Measurements from ENCODE around the gene EXOSC10. TPM values are rescaled to one million over a fixed set of nuclear protein-coding genes. Genes with fewer than 3 reads are reported as not detected.

Gene EXOSC10
- total and polyA plus RNA-seq, 2 donors (not counting 3 experiments of a cell fraction or from before 2014, with no cell fraction given) = 74.9 to 103 TPM

DNA sequence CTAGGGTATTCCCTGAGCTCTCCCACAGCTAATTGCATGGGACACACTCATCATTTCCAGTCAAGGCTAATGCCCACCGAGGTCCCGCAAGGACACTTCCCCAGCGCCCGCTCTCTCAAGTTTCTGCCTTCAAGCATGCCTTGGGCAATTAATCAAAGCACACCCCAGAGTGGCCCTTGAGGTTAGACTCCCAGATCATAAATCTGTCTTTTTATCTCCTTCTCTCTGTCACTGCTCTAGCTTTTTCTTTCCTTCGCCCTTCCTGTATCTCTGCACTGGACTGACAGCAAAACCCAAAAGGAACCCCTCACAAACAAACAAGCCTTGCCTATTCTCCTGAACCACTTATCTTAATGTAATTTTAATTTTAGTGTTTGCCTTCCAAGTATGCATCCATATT, 7.9 kb upstream of the EXOSC10 start:
- BruUV-seq (replicated peaks) = no TSS peak
- H3K4me2 ChIP-seq (ENCODE audit: insufficient read depth, low read length) = no peak overlapping the region
- intact Hi-C loops (cut with micrococcal nuclease) = no loop called here
- POLR2A ChIA-PET = no interaction called here
- CTCF ChIA-PET = interaction anchor here (0.8 to 1.0 kb wide), 3 partner anchors 9 to 70 kb away, joined by 3 to 4 read pairs (median 3); partner anchors contain the start of gene EXOSC10
- no peaks in the 10 kb centered on the region for H3K79me2 ChIP-seq (ENCODE audit: control insufficient read depth, insufficient read depth, low read length)
- H3K9me1 ChIP-seq (replicated peaks; ENCODE audit: control insufficient read depth, extremely low read depth, insufficient read depth, low read length) = no peaks in the 10 kb centered on the region
- DNase-seq (ENCODE audit: low read depth, low spot score) (no peak), FAIRE-seq (no peak)
- no peak overlapping the region for H2AFZ ChIP-seq (ENCODE audit: low read depth, low read length)
- H3K4me3 ChIP-seq (replicated peaks in 1 of 3; ENCODE audit: insufficient read depth in 1 of 3, low read depth in 1 of 3, low read length in 3 of 3) = no peak overlapping the region
- H4K20me1 ChIP-seq (replicated peaks; ENCODE audit: control insufficient read depth, extremely low read depth, insufficient read depth, low read length) = no peaks in the 10 kb centered on the region
- no peaks in the 10 kb centered on the region for H3K9me3 ChIP-seq (replicated peaks; ENCODE audit: control insufficient read depth, insufficient read depth, low read length)
- H3K9ac ChIP-seq (replicated peaks; ENCODE audit: extremely low read depth, insufficient read depth, low read length) = no peak overlapping the region
- dilution Hi-C loops (cut with MboI; ENCODE audit: extremely low pct_ligation_motif_present, low sequenced_read_pairs) = no loop called here
- TF ChIP-seq FOS (IDR thresholded peaks at IDR 0.05; ENCODE audit: borderline replicate concordance, insufficient read depth, low read length) (no peak), POLR2A (IDR thresholded peaks at IDR 0.05; ENCODE audit: low read depth, low read length) (no peak), POLR2AphosphoS5 (IDR thresholded peaks at IDR 0.05; ENCODE audit: insufficient read depth, low read depth, low read length) (no peak), MYC (IDR thresholded peaks at IDR 0.05; ENCODE audit: low read depth, low read length) (no peak), GATA2 (IDR thresholded peaks at IDR 0.05; ENCODE audit: insufficient read depth, insufficient read length, low read depth, low read length) (no peak), JUN (IDR thresholded peaks at IDR 0.05; ENCODE audit: borderline replicate concordance, insufficient read depth, insufficient read length, low read depth) (no peak), EZH2 (IDR thresholded peaks at IDR 0.05; ENCODE audit: borderline replicate concordance, low read depth, low read length, severe bottlenecking) (no peak)
- TF ChIP-seq, protein P1, sequence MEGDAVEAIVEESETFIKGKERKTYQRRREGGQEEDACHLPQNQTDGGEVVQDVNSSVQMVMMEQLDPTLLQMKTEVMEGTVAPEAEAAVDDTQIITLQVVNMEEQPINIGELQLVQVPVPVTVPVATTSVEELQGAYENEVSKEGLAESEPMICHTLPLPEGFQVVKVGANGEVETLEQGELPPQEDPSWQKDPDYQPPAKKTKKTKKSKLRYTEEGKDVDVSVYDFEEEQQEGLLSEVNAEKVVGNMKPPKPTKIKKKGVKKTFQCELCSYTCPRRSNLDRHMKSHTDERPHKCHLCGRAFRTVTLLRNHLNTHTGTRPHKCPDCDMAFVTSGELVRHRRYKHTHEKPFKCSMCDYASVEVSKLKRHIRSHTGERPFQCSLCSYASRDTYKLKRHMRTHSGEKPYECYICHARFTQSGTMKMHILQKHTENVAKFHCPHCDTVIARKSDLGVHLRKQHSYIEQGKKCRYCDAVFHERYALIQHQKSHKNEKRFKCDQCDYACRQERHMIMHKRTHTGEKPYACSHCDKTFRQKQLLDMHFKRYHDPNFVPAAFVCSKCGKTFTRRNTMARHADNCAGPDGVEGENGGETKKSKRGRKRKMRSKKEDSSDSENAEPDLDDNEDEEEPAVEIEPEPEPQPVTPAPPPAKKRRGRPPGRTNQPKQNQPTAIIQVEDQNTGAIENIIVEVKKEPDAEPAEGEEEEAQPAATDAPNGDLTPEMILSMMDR (IDR thresholded peaks at IDR 0.05; ENCODE audit: extremely low read depth in 1 of 2, insufficient read depth in 1 of 2, low read depth in 1 of 2, low read length in 2 of 2) = no peak
- TF ChIP-seq, protein P2, sequence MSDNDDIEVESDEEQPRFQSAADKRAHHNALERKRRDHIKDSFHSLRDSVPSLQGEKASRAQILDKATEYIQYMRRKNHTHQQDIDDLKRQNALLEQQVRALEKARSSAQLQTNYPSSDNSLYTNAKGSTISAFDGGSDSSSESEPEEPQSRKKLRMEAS (IDR thresholded peaks at IDR 0.05; ENCODE audit: insufficient read depth, insufficient read length) = no peak
- no peaks in the 10 kb centered on the region for H3K27me3 ChIP-seq (ENCODE audit: control insufficient read depth in 2 of 2, insufficient read depth in 2 of 2, low read length in 2 of 2)
- no peak overlapping the region for H3K27ac ChIP-seq (ENCODE audit: insufficient read depth, low read depth, low read length)
- H3K36me3 ChIP-seq (ENCODE audit: control insufficient read depth in 2 of 2, extremely low read depth in 1 of 2, insufficient read depth in 2 of 2, low read length in 2 of 2) = peaks cover 10 to 14% of the 10 kb centered on the region in 2 experiments
- H3K4me1 ChIP-seq (ENCODE audit: control insufficient read depth, extremely low read depth, insufficient read depth, low read length) = no peaks in the 10 kb centered on the region
